SK-N-SH (cell line): ENCODE results near the gene LGALS3. TPM values are rescaled to one million over a fixed set of nuclear protein-coding genes. Genes with fewer than 3 reads are reported as not detected.

Source experiments
- CTCF ChIA-PET: fragments of 300-600, 350-600 bp; formaldehyde crosslinking; extraction: SDS; loops from one replicate; lab custom pipeline; 2021; lab: Yijun Ruan, JAX
- POLR2A ChIA-PET: fragments of 350-600 bp; sonication (Branson Sonifier 250); formaldehyde crosslinking; extraction: SDS; loops from one replicate; lab custom pipeline; 2020; ENCODE audit warnings: antibody characterized with exemption, inconsistent platforms; lab: Yijun Ruan, JAX
- DNase-seq: peaks from one replicate; pipeline ENCODE4 v3.0.0; 2012
- H2AFZ ChIP-seq: fragments of 200-600 bp; sonication (generic); 2 replicates; pipeline ENCODE4 v1.8.1; 2016; ENCODE audit warnings: antibody characterized with exemption, mild to moderate bottlenecking, low read depth
- H3F3A ChIP-seq: fragments of 200-600 bp; sonication (generic); replicated peaks from 2 replicates; pipeline ENCODE3; 2016; ENCODE audit warnings: antibody characterized with exemption, mild to moderate bottlenecking; ENCODE audit not compliant: insufficient read depth
- H3K27ac ChIP-seq, 2 experiments: fragments of 200-500 bp in 1 of 2; fragments of 200-600 bp in 1 of 2; sonication (Bioruptor generic) in 1 of 2; sonication (generic), shearing (Covaris generic) in 1 of 2; 2 replicates each; pipeline versions ENCODE4 v1.5.1 to v1.6.1; 2014 to 2016; ENCODE audit warnings: low read depth in 2 of 2, inconsistent platforms in 1 of 2, low read length in 1 of 2, mild to moderate bottlenecking in 1 of 2, mixed read lengths in 1 of 2
- H3K27me3 ChIP-seq: fragments of 200-600 bp; sonication (generic), shearing (Covaris generic); 2 replicates; pipeline ENCODE4 v1.6.1; 2016; ENCODE audit warnings: mixed run types; ENCODE audit not compliant: insufficient read depth
- H3K36me3 ChIP-seq, 2 experiments: fragments of 200-500 bp in 1 of 2; fragments of 200-600 bp in 1 of 2; sonication (Bioruptor generic) in 1 of 2; sonication (generic) in 1 of 2; replicated peaks in 1 of 2; 2 replicates each; pipeline versions ENCODE3 to v1.5.1; 2014 to 2016; ENCODE audit warnings: low read length in 1 of 2, mild to moderate bottlenecking in 1 of 2; ENCODE audit not compliant: insufficient read depth in 2 of 2, control insufficient read depth in 1 of 2
- H3K4me1 ChIP-seq, 2 experiments: fragments of 200-500 bp in 1 of 2; fragments of 200-600 bp in 1 of 2; sonication (Bioruptor generic) in 1 of 2; sonication (generic), shearing (Covaris generic) in 1 of 2; 2 replicates each; pipeline versions ENCODE4 v1.5.1 to v1.6.1; 2014 to 2016; ENCODE audit warnings: low read depth in 1 of 2, low read length in 1 of 2, mixed run types in 1 of 2; ENCODE audit not compliant: insufficient read depth in 2 of 2, control insufficient read depth in 1 of 2
- H3K4me2 ChIP-seq: fragments of 200-600 bp; sonication (generic), shearing (Covaris generic); 2 replicates; pipeline ENCODE4 v1.6.1; 2017; ENCODE audit warnings: mixed run types
- H3K4me3 ChIP-seq, 2 experiments: fragments of 200-500 bp in 1 of 2; fragments of 200-600 bp in 1 of 2; sonication (Bioruptor generic) in 1 of 2; sonication (generic), shearing (Covaris generic) in 1 of 2; 2 replicates each; pipeline versions ENCODE4 v1.5.1 to v1.8.1; 2014 to 2016; ENCODE audit warnings: low read depth in 2 of 2, inconsistent platforms in 1 of 2, low read length in 1 of 2, mild to moderate bottlenecking in 1 of 2, mixed read lengths in 1 of 2, moderate library complexity in 1 of 2
- H3K79me2 ChIP-seq: fragments of 200-600 bp; sonication (generic); 2 replicates; pipeline ENCODE4 v1.8.1; 2017; ENCODE audit warnings: mild to moderate bottlenecking; ENCODE audit not compliant: insufficient read depth
- H3K9ac ChIP-seq: fragments of 200-600 bp; sonication (generic); 2 replicates; pipeline ENCODE4 v1.6.1; 2017; ENCODE audit warnings: mixed run types
- H3K9me2 ChIP-seq: fragments of 200-600 bp; sonication (generic); 2 replicates; pipeline ENCODE4 v1.6.1; 2017; ENCODE audit warnings: mixed run types
- H3K9me3 ChIP-seq: fragments of 200-600 bp; sonication (generic); 2 replicates; pipeline ENCODE4 v1.6.1; 2017; ENCODE audit warnings: mixed run types, mild to moderate bottlenecking, moderate library complexity
- H4K20me1 ChIP-seq: fragments of 200-600 bp; sonication (generic); 2 replicates; pipeline ENCODE4 v1.6.1; 2017; ENCODE audit warnings: mild to moderate bottlenecking, mixed run types; ENCODE audit not compliant: insufficient read depth
- CHD2 ChIP-seq: fragments of 150-350 bp; IDR thresholded peaks from 2 replicates; pipeline ENCODE4 v1.6.1; 2018; ENCODE audit warnings: low read length; ENCODE audit not compliant: partially characterized antibody
- ELF1 ChIP-seq: IDR thresholded peaks from 2 replicates; pipeline ENCODE4 v1.4.0; 2012
- EZH2phosphoT487 ChIP-seq: fragments of 200-600 bp; sonication (generic); IDR thresholded peaks from 2 replicates; pipeline ENCODE4 v1.6.1; 2017; ENCODE audit warnings: low read depth, mixed run types, mild to moderate bottlenecking, antibody characterized with exemption, moderate library complexity, borderline replicate concordance
- FOSL2 ChIP-seq: IDR thresholded peaks from 2 replicates; pipeline ENCODE4 v1.4.0; 2012; ENCODE audit warnings: low read depth, mild to moderate bottlenecking, moderate library complexity, borderline replicate concordance
- FOXJ3 ChIP-seq: sonication (generic); formaldehyde crosslinking; IDR thresholded peaks from 2 replicates; pipeline ENCODE4 v1.5.1; 2020; ENCODE audit warnings: mild to moderate bottlenecking, missing genetic modification reagents
- FOXM1 ChIP-seq: IDR thresholded peaks from 2 replicates; pipeline ENCODE4 v1.4.0; 2012; ENCODE audit warnings: low read depth, mild to moderate bottlenecking
- GATA2 ChIP-seq: sonication (generic); formaldehyde crosslinking; IDR thresholded peaks from 2 replicates; pipeline ENCODE4 v1.5.0; 2020; ENCODE audit warnings: mild to moderate bottlenecking, missing genetic modification reagents
- JUND ChIP-seq: IDR thresholded peaks from 2 replicates; pipeline ENCODE4 v1.4.0; 2012
- MEF2A ChIP-seq: IDR thresholded peaks from 2 replicates; pipeline ENCODE4 v1.4.0; 2012; ENCODE audit warnings: low read depth, borderline replicate concordance
- MXI1 ChIP-seq: IDR thresholded peaks from 2 replicates; pipeline ENCODE4 v1.6.1; 2012; ENCODE audit warnings: mild to moderate bottlenecking, low read depth, low read length, improper control_type of control experiment
- RAD21 ChIP-seq: IDR thresholded peaks from 2 replicates; pipeline ENCODE4 v1.6.1; 2012; ENCODE audit warnings: mild to moderate bottlenecking, low read length
- RXRA ChIP-seq: IDR thresholded peaks from 2 replicates; pipeline ENCODE4 v1.4.0; 2012; ENCODE audit warnings: low read depth, mild to moderate bottlenecking, borderline replicate concordance
- SIN3A ChIP-seq: IDR thresholded peaks from 2 replicates; pipeline ENCODE4 v1.6.1; 2012; ENCODE audit warnings: low read depth, mild to moderate bottlenecking, low read length, moderate library complexity, borderline replicate concordance
- TCF12 ChIP-seq: IDR thresholded peaks from 2 replicates; pipeline ENCODE4 v1.4.0; 2012
- TEAD4 ChIP-seq: IDR thresholded peaks from 2 replicates; pipeline ENCODE4 v1.4.0; 2012; ENCODE audit warnings: mild to moderate bottlenecking, borderline replicate concordance; ENCODE audit not compliant: insufficient read depth
- WGBS: methylation state at CpG from one replicate; pipeline ENCODE4 v1.1.6; 2017; ENCODE audit warnings: low lambda C conversion rate; 5-methylcytosine and 5-hydroxymethylcytosine counted together
- polyA plus RNA-seq, 3 experiments: library from polyadenylated mRNA; depleted of rRNA; stranded (reverse); fragments of >200 nt; gene quantifications; 2 replicates each; pipeline ENCODE4 v1.2.3, GENCODE V29; 2012
- TF ChIP-seq, protein P1 (sequence below): fragments of 200-600 bp; sonication (generic); IDR thresholded peaks from 2 replicates; pipeline ENCODE4 v1.6.1; 2017; ENCODE audit warnings: antibody characterized with exemption, mild to moderate bottlenecking, moderate library complexity
- TF ChIP-seq, protein P2 (sequence below): IDR thresholded peaks from 2 replicates; pipeline ENCODE4 v1.4.0; 2012; ENCODE audit warnings: low read depth
- TF ChIP-seq, protein P3 (sequence below): fragments of 150-350 bp; IDR thresholded peaks from 2 replicates; pipeline ENCODE4 v1.6.1; 2017; ENCODE audit warnings: antibody characterized with exemption, low read length, low read depth, borderline replicate concordance

Gene LGALS3
- polyA plus RNA-seq, 1 of the 3 experiments (the other 2 are of a cell fraction) = 59.8 TPM

- Histone ChIP-seq H3K79me2 (peaks cover 74% of the 10 kb centered on the region), H3K4me3 (no peak overlapping the region), H3F3A (peaks cover 3% of the 10 kb centered on the region), H3K4me2 (peak overlapping the region; percentile 83; the same call in 1 of the 2 replicates), H3K9ac (no peak overlapping the region), H3K9me3 (no peaks in the 10 kb centered on the region), H3K36me3 (peaks cover 0 to 3% of the 10 kb centered on the region in 2 experiments), H4K20me1 (no peaks in the 10 kb centered on the region), H3K27ac (no peak overlapping the region), H3K27me3 (no peaks in the 10 kb centered on the region), H2AFZ (peak overlapping the region; percentile 3; the same call in 1 of the 2 replicates)
- CTCF ChIA-PET = no interaction called here
- TF ChIP-seq JUND (no peak), GATA2 (no peak), MXI1 (no peak), EZH2phosphoT487 (no peak), FOXM1 (no peak), SIN3A (no peak), MEF2A (no peak), FOSL2 (no peak)
- TF ChIP-seq, protein P1, sequence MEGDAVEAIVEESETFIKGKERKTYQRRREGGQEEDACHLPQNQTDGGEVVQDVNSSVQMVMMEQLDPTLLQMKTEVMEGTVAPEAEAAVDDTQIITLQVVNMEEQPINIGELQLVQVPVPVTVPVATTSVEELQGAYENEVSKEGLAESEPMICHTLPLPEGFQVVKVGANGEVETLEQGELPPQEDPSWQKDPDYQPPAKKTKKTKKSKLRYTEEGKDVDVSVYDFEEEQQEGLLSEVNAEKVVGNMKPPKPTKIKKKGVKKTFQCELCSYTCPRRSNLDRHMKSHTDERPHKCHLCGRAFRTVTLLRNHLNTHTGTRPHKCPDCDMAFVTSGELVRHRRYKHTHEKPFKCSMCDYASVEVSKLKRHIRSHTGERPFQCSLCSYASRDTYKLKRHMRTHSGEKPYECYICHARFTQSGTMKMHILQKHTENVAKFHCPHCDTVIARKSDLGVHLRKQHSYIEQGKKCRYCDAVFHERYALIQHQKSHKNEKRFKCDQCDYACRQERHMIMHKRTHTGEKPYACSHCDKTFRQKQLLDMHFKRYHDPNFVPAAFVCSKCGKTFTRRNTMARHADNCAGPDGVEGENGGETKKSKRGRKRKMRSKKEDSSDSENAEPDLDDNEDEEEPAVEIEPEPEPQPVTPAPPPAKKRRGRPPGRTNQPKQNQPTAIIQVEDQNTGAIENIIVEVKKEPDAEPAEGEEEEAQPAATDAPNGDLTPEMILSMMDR = no peak
- TF ChIP-seq, all 33 proteins: peak for 0
- Histone ChIP-seq H3K4me1 (peaks cover 12 to 13% of the 10 kb centered on the region in 2 experiments), H3K9me2 (no peaks in the 10 kb centered on the region)
- WGBS = 96% methylated on average over 4 of the region's 4 CpGs
- no peak for DNase-seq
- POLR2A ChIA-PET = no interaction called here
Measured at GRCh38 chr14:55188686-55189295, 59.7 kb downstream of the LGALS3 start.

GRCh38 chr14:55190906-55191202 lies 61.8 kb downstream of the LGALS3 start:
- 7% methylated on average over 8 of the region's 8 CpGs for WGBS
- H3K27me3 ChIP-seq = no peaks in the 10 kb centered on the region
- CTCF ChIA-PET = interaction anchor here (0.6 to 0.9 kb wide), 2 partner anchors 31 to 139 kb away, joined by 3 to 6 read pairs; partner anchors contain the start of gene MAPK1IP1L
- H3K27ac ChIP-seq = peak overlapping the region; percentile 30 to 31; a peak in 3 of 4 replicates
- H3K9me2 ChIP-seq = no peaks in the 10 kb centered on the region
- peak overlapping the region; percentile 83 for H3K4me2 ChIP-seq
- H3K9ac ChIP-seq = peak overlapping the region; percentile 63
- DNase-seq = no peak
- POLR2A ChIA-PET = no interaction called here
- H3K4me3 ChIP-seq = peak overlapping the region; percentile 79 to 92
- peak overlapping the region; percentile 95 for H2AFZ ChIP-seq
- H3F3A ChIP-seq = peaks cover 3% of the 10 kb centered on the region
- H3K79me2 ChIP-seq = peaks cover 55% of the 10 kb centered on the region
- H3K4me1 ChIP-seq = peaks cover 12 to 13% of the 10 kb centered on the region in 2 experiments
- TF ChIP-seq, protein P2, sequence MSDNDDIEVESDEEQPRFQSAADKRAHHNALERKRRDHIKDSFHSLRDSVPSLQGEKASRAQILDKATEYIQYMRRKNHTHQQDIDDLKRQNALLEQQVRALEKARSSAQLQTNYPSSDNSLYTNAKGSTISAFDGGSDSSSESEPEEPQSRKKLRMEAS = no peak
- TF ChIP-seq ELF1 (no peak), FOXJ3 (CRISPR knock-in tag) (no peak), TEAD4 (no peak), RAD21 (no peak), TCF12 (no peak), GATA2 (no peak), RXRA (no peak), SIN3A (no peak), CHD2 (no peak)
- TF ChIP-seq, protein P1 = no peak
- TF ChIP-seq, protein P3, sequence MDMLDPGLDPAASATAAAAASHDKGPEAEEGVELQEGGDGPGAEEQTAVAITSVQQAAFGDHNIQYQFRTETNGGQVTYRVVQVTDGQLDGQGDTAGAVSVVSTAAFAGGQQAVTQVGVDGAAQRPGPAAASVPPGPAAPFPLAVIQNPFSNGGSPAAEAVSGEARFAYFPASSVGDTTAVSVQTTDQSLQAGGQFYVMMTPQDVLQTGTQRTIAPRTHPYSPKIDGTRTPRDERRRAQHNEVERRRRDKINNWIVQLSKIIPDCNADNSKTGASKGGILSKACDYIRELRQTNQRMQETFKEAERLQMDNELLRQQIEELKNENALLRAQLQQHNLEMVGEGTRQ = no peak
- H3K36me3 ChIP-seq = peaks cover 0 to 3% of the 10 kb centered on the region in 2 experiments
- H3K9me3 ChIP-seq = no peaks in the 10 kb centered on the region
- no peaks in the 10 kb centered on the region for H4K20me1 ChIP-seq
